GM19452 (cell line): ENCODE data around the gene HABP2.

Experiments
- ATAC-seq: cut with Tn5 transposase; IDR thresholded peaks from one replicate; pipeline ENCODE4 v1.9.1; 2021; ENCODE audit not compliant: unreplicated experiment

The HABP2 gene

DNA sequence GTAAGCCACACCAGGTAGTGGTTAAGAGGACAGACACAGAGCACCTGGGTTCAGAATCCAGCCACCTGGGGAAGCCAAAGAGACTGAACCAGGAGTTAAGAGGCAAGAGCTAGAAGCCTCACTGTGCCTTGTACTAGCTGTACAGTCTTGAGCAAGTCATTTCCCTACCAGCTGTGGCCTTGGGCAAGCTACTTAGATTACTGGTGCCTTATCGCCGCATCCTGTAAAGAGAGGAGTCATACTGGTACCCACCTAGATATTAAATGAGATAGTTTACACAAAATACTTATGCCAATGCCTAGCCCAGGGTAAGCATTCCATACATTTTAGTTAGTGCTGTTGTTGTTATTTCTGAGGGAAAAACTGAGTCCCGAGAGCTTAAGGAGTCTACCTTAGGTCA is 47.7 kb downstream of the HABP2 start:
- ATAC-seq = no peak

DNA sequence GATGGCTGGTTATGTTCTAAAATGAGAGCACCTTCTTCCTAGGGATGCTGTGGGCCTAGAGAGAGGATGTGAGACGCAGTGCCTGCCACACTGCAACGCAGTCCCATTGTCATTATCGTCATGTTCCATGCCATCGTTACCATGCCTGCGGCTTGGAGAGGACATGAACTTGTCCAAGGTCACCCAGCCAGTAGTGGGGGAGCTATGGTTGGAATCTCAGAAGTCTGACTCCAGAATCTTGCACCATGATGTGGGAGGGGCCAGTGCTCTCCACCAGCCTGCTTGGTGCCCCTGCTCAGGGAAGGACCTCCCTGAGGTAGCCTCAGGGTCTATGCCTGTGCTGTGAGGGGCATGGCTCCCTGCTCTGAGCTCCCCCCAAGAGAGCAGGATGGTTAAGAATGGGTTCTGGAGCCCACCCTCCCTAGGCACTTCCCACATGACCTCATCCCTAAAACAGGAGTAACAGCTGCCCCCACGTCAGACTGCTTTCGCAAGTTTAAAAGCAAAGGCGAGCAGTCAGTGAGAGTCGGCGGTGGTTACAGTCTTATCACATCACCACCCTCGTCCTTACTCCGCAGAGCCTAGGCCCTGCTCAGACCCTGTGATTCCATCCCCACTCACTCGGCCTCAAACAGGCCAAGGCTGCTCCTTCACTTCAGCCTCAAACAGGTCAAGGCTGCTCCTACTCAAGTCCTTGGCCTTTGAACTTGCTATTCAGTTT is 50.4 kb downstream of the HABP2 start:
- no peak for ATAC-seq

DNA sequence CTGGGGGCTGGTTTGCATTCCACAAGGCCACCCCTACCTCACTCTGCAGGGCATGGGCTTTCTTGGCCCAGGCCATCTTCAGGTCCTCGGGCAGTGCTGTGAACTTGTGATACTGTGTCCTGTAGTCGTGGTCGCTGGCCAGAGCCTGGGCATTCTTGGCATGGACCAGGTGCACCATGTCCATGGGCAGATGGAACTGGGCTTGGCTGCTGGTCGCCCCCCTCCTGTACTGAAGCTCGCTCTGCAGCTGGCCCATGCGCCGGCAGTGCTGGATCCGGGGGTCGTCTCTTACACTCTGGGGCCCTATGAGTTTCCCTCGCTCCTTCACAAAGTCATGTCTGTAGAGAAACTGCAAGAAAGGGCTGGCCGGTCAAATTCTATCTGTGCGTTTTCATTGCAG is 51.7 kb downstream of the HABP2 start:
- no peak for ATAC-seq

DNA sequence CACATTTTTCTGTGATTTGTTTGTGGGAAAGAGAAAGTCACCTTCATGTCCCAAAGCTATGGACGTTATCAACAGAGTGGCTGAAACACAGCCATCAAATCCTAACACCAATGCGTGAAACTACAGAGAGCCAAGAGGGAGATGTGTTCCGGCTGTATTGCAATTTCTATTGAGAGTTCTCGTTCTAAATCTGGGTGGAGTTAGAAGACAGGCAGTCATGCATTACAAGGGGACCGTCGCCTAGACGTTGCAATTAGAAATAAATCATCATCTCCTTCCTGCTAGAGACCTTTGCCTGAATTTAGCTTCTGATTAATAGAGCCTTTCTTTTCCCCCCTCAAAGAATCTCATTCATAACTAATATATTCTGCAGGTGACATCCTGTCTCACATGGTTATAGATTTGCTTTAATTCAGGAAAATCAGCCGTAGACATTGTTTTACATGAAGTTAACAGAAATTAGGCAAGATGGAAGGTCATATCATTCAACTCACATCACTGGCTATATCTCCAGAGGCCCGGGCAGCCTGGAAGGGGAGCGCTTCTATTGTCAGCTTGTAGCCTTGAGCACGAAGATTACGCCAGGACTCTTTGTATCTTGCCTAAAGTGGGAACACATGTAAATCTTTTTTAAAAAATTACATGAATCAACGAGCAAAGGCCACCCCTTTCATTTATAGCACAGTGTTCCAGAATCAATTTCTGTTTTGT is 52.6 kb downstream of the HABP2 start:
- ATAC-seq = no peak

DNA sequence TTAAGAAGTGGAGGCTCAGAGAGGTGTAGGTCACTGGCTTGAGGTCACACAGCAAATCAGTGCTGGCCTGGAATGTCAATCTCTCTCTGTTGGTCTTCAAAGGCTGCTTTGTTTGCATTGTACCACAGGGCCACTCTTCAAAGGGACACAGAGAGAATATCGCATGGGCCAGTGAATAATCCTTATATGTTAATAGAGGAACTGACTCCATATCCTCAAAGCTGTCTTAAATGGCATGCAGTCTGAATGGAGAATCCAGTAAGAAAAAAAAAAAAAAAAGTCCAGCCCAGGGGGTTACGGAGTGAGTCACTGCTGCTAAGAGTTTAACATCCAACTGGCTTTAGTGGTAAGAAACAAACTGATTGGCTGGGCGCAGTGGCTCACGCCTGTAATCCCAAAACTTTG is 56.9 kb downstream of the HABP2 start:
- ATAC-seq = no peak

DNA sequence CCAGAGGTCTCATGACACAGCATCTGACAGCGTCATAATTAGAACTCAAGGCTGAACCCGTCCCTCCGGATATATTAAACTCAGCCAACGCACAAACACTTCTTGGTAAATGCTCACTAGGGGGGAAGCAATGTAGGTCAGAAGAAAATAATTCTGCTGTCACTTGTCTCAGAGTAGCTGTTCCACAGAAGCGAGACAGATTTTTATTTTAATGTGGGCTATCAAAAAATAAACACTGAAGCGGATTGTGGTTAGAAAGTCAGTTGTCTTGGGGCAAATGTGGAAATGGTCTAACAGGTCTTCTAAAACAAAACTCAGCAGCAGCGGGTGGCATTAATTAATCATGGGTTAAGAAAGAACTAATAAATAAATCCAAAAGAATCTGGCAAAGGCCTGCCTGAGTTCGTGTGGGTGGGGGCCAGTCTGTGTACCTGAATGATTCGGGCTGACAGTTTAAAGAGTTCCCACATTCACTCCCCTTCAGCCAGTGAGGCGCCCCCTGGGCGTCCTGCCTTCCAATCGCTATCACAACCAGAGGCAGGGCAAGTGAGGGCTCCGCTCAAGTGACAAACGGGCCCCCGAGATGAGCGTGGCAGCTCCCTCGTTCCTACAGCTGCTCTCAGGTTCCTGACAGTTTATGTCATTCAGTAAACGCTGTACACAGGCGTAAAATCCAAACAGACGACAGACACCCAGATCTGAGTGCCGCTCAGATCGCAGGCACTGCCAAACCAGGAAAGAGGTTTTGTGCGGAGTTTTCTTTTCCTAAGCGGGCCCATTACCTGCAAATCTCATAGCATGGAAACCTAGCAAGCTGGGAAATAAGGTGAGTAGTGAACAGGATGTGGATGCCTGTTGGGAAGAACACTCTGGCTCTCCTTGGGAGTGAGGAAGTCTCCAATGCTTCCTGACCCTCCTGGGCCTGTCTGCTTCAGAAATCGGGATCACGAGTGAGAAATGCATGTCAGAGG is 58.1 kb downstream of the HABP2 start:
- no peak for ATAC-seq

DNA sequence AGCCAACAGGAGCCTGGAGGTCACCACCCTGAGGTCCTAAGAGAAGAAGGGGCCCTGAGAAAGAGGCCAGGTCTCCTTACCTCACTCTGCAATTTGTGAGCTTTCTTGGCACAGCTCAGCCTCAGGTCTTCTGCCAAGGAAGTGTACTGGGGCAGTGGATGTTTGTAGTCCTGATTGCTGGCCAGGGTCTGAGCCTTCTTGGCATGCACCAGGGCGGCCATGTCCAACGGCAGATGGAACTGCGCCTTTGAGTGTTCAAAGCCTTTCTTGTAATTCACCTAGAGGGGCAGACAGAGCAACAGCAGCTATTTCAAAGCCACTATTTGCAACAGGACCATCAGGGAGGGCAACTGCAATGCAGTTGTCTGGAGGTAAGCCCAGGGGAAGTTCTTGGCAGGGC is 59.3 kb downstream of the HABP2 start:
- no peak for ATAC-seq

DNA sequence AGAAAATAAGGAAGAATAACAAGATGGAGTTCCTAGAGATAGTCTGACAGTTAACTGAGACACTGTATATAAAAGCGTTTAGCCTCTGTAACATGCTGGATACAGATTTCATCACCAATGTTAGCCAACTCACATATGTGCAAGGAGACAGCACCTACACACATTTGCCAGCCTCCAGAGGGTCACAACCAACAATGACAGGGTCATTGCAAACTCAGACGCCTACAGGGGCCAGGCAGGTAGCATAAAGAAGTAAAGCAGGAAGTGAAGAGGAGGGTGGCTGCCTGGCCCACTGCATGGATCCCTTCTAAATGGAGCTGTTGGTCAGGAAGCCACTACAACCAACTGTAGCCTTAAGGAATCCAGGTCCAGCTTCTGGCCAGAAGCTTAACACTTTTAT is 60.6 kb downstream of the HABP2 start:
- no peak for ATAC-seq

DNA sequence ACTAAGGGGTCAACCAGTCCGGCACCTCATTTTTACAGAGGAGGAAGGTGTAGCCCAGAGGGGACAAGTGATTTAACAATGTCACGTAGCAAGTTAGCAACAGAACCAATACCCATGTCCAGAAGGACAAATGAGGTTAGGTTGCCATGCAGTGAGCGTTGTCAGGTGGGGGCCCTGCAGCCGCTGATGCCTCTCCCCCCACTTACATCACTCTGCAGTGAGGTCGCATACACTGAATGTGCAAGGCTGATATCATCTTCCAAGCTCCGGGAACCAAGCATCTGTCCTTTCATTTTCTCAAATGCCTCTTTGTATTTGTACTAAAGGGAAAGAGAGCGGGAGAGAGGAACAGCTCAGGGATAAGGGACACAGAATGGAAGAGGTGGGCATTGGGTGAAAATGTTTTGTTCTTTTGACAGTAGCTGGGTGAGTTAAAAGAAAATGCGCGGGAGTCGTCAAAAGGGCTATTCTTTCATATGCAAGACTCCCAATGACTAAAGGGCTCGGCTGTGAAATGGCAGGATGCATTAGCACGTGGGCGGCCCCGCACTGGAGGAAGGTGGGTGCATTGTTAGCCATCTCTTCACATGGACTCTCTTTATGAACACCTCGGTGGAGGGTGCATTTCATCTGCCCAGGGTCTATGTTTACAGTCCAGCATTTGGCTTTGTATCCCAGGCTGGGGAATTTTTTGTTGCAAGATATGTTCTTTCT is 61.3 kb downstream of the HABP2 start:
- no peak for ATAC-seq

DNA sequence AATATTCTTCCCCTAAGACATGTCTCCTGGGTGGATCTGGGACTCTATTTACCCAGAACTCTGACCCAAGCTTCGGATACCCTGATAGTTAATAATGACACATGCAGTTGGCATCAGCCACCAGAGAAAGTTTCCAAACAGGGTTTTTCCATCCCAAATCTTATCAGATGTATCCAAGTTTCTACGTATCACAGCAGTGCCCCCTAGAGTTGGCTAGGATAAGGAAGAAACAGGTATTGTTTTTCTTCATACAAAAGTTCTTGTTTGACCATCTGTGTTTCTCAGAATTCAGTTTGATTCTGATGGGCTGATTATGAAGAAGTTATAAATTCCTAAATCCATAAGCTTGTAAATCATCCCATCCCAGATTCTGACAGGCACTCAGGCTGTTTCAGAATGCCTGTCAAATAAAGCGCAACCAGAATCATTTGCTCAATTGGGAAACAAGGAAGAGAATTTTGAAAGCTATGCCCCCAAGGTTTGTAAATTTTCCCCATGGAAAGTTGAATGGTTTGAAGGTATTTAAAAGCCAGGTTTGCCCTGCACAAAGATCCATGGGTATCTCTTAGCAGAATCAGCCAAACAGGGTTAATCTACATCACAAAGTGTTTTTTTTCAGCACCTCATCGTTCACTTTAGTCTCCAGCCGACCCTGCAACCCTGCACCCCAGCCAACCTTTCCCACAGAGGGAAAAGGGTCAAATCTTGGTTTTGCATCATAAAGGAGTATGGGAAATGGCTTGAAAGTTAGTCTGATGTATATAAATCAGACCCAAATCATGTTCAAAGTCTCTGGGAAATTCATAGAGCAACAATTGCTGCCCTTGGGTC is 63.6 kb downstream of the HABP2 start:
- no peak for ATAC-seq

DNA sequence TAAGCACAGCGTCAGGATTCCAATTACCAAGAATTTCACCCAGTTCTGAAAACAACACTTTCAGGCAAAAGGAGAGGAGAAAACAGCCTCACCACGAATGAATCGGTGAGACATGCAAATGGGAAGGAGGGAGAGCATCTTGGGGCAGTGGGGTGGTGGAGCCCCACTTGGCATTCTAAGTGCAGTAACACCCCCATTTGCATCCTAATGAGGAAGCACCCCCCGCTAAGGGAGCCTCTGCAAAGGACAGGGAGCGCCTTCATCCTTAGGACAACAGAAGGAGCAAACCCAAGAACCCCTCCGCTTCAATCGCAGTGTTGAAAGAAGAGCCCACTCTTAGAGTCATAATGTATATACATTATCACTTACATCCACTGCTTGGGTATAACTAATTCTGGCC is 64.2 kb downstream of the HABP2 start:
- no peak for ATAC-seq

DNA sequence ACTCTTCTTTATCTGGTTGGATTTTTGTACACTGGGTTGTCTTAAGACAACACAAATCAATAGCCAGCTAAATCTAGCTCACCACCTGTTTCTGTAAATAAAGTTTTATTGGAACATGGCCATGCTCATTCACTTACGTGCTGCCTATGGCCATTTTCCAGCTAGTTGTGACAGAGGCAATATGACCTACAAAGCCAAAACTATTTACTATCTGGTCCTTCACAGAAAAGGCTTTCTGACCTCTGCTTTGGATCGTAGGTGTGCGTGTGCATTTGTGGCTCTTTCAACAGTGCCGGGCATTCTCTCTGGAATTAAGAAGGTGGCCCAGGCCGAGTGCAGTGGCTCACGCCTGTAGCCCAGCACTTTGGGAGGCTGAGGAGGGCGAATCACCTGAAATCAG is 65.5 kb downstream of the HABP2 start:
- ATAC-seq = no peak

DNA sequence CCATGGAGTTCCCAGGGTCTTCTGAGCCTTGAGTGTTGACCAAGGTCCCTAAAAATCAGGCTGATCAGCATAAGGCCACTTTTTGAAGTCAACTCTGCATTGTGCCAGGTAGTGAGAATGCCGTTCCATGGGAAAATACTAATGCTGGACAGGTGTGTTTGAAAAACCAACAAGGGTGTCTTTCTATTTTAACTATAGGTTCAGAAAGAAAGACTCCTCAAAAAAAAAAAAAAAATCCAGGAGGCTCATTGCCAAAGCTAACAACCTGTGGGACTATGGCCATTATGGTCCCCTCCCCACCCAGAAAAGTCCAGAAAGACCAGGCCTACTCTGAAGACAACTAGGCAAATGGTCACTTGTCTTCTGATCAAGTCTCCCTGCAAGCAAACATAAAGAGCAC is 66.5 kb downstream of the HABP2 start:
- no peak for ATAC-seq

DNA sequence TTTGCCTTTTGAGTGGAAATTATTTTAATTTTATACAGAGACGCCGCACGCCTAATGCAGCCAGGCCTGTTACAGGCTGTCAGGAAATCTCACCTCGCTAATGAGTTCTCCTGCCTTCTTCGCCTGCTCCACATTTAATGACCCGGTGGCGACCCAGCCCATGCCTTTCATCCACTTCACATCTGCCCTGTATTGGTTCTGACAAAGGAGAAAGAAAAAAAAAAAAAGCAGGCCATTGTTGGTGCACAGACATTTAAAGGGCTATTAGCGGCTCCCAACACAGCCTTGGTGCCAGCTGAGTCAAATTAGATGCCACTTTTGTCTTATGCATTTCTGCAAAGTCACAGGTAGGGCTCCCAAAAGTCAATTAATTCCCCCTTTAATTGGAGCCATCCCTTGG is 67.7 kb downstream of the HABP2 start:
- no peak for ATAC-seq

DNA sequence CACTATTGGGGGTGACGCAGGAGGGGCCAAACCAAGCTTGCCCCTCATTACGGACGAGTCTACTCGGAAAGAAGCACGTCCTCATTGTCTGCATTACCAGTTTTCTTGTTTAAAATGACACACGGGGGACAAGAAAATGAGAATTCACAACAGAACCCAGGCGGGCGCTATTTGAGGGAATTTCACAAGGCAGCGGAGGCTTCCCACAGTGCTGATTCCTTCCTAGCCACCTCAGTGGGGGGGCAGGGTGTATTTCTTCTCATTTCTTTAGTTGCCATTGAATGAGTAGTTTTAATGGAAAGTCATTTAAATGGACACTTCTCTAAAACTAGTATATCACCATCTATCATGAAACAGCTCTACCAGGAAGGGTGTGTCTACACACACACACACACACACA is 68.1 kb downstream of the HABP2 start:
- ATAC-seq = no peak

DNA sequence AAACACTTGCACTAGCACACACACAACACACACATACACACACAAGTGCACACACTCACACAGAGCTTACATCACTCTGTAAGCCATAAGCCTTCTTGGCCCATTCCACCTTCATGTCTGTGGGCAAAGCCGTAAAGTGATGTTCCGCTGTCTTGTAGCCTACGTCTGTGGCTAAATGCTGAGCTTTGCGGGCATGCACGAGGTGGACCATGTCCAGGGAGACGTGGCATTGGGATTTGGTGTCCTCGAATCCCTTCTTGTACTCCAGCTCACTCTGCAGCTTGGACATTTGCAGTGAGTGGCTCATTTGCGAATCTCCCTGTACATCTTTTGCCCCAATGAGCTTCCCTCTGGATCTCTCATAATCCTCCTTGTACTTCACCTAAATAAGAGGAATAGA is 68.9 kb downstream of the HABP2 start:
- no peak for ATAC-seq

DNA sequence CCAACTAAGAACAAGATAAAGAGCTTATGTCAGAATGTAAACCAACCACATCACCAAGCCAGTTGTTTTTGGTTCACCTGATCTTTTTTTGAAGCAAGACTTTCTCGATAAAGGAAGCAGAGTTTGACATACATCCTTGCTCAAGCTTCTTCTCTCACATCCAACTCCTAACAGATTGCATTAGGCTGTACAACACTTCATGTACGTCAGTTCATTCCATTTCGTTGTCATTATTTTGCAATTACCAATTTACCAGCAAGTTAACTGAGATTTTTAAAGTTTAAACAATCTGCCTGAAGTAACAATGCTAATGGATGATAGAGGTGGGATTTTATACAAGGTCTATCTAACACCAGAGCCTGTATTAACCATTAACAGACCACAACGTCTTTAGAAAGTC is 70.0 kb downstream of the HABP2 start:
- ATAC-seq = no peak

DNA sequence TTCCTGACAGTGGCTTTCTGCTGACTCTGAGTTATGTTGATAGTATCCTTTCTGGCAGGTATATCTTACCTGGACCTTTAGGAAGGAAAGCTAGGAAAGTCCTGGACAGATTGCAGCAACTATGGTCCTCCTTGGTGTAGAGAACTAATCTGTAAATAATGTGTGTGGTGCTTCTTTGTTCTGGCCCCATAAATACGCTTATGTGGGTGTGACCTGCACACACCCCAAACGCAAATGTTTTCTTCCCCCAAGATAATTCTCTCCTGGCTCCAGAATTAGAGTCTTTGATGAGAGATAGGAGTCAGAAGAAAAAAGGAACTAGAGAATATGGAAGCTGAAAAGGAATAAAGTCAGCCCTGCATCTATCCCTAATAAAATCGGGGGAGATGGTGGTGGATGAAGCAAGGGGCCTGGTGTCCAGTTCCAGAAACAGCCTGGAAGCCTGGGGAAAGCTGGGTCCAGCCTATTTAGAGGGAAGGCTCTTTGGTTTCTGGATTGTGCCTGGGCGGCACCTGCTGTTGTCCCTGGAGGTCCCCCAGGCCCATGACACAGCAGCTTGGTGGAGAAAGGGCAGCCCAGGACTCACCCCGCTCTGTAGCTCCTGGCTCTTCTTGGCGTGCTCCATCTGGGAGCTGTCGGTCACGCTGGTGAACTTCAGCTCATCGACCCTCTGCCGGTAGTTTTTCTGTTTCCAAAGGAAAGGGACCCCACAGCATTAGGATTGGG is 72.8 kb downstream of the HABP2 start:
- no peak for ATAC-seq

DNA sequence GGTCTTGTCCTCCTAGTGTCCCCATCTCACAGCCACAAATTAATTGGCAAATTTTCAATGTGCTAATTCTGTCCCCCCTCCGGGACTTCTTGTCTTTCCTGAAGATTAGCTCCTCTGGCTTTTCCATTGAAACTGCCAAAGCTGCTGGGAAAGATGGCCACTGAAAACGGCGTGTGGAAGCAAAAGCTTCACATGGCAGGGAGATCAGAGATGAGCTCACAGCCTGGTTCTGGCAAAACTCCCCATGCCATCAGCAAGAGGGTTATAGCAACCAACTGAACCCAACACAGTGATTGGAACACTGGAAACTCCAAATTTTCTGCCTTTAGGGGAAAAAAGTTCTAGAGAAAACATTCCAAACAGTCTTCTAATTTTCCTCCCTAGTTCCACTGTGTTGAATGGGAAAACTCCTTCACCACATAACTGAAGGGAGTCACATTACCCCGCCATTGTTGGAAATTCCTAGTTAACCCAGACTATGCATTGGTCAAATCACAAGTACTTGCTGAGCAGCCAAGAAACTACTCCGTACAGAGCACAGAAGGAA is 74.0 kb downstream of the HABP2 start:
- no peak for ATAC-seq
